ENCODE measurements around the gene KCNG1. TPM values are rescaled to one million over a fixed set of nuclear protein-coding genes. Genes with fewer than 3 reads are reported as not detected.

Gene KCNG1
- total RNA-seq, 2 donors from 2014 or later, result 0.41 to 1.9 TPM

DNA sequence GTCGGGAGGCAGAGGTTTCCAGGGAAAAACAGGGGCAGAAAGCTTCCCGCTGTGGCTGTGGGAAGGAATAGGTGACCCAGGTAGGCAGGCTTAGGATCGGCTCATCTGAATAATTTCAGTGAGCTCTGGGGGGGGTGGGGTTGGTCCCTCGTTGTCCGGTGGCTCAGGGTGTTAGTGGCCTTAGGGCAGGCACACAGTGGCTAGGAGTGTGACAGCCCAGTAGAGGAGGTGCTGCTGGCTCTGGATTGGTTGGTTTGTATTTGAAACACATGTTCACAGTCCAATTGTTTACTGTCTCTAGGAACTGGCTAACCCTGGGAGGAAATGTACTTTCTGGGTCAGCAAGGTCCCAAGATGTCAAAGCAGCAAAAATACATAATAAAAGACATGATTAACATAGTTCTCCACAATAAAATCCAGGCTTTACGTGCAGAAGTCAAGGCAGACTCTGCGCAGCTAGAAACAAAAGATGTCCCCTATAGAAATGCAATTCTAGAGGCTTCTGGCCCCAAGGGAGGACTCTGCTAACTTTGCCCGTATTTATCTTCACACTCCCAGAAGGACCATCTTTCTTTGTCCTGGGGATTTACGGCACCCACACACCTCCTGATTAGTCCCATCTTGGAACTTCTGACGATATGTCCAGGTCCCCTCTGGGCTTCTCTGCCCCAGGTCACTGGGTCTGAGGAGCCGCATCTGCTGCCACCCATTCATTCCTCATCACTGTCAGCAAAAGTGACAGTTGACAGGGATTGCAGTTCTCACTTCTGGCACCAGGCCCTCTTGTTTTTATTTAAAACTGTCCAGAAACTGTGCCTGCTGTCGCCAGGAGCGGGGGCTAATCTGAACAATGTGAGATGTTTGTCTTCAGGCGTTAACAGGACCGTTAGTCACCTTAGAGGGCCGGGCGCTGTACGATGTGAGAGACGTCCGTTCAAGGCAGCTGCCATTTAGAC, 45.6 kb downstream of the KCNG1 start:
- ATAC-seq (ENCODE audit: insufficient number of reproducible peaks, low FRiP score, low read depth), result no peak
- DNase-seq (ENCODE audit: low spot score), result no peak
- TF ChIP-seq, protein P1, sequence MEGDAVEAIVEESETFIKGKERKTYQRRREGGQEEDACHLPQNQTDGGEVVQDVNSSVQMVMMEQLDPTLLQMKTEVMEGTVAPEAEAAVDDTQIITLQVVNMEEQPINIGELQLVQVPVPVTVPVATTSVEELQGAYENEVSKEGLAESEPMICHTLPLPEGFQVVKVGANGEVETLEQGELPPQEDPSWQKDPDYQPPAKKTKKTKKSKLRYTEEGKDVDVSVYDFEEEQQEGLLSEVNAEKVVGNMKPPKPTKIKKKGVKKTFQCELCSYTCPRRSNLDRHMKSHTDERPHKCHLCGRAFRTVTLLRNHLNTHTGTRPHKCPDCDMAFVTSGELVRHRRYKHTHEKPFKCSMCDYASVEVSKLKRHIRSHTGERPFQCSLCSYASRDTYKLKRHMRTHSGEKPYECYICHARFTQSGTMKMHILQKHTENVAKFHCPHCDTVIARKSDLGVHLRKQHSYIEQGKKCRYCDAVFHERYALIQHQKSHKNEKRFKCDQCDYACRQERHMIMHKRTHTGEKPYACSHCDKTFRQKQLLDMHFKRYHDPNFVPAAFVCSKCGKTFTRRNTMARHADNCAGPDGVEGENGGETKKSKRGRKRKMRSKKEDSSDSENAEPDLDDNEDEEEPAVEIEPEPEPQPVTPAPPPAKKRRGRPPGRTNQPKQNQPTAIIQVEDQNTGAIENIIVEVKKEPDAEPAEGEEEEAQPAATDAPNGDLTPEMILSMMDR (IDR thresholded peaks at IDR 0.05), result no peak
- Histone ChIP-seq H3K27me3 (replicated peaks; ENCODE audit: insufficient read depth) (no peaks in the 10 kb centered on the region), H3K27ac (no peak overlapping the region), H3K9me3 (no peaks in the 10 kb centered on the region), H3K36me3 (no peaks in the 10 kb centered on the region), H3K4me1 (ENCODE audit: control insufficient read depth in 1 of 2, low read depth in 2 of 2) (no peaks in the 10 kb centered on the region), H3K4me3 (no peak overlapping the region)

DNA sequence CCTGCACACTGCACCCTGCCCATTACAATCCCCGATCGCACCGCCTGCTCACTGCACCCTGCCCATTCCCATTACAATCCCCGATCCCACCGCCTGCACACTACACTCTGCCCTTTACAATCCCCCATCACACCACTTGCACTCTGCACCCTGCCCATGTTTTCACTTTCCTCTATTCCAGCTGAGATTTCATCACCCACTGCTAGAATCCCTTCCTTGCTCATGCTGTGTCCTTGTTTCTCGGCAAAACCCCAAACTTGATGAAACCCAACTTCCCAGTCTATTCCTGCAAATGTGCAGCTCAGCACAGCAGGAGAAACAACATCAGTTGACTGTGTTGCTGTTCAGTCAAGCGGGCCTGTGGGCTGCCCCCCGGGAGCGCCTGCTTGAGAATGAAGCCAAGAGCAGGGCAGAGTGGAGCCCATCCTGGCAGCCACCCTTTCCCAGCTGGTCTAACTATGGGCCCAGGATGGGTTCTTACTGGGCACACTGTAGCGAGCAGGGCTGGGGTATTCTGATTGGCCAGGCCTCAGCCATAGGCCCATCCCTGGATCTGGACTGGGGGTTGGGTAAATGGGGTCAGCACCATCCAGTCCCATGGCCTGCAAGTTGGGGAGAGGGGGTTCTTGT, 47.1 kb downstream of the KCNG1 start:
- H3K27me3 ChIP-seq (replicated peaks; ENCODE audit: insufficient read depth), result no peaks in the 10 kb centered on the region
- ATAC-seq (ENCODE audit: insufficient number of reproducible peaks, low FRiP score, low read depth) (no peak), DNase-seq (ENCODE audit: low spot score) (no peak)

DNA sequence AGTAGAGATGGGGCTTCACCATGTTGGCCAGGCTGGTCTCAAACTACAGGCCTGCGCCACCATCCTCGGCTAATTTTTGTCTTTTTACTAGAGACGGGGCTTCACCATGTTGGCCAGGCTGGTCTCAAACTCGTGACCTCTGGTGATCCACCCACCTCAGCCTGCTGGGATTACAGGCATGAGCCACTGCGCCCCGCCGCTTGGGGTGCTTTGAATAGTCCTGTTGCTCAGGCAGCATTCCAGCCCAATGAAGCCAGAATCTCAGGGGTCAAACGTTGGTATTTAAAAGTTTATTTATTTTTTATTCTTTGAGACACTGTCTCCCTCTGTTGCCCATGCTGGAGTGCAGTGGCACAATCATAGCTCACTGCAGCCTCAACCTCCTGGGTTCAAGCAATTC, 53.0 kb downstream of the KCNG1 start:
- Histone ChIP-seq H3K4me1 (ENCODE audit: control insufficient read depth in 1 of 2, low read depth in 2 of 2) (no peaks in the 10 kb centered on the region), H3K36me3 (no peaks in the 10 kb centered on the region), H3K9me3 (no peaks in the 10 kb centered on the region), H3K27me3 (replicated peaks; ENCODE audit: insufficient read depth) (no peaks in the 10 kb centered on the region), H3K27ac (no peak overlapping the region), H3K4me3 (no peak overlapping the region)
- DNase-seq (ENCODE audit: low spot score), result no peak
- TF ChIP-seq, protein P1 (IDR thresholded peaks at IDR 0.05), result no peak
- no peak for ATAC-seq (ENCODE audit: insufficient number of reproducible peaks, low FRiP score, low read depth)

More for the DNA sequence above, 47.1 kb downstream of the KCNG1 start:
- Histone ChIP-seq H3K9me3 (no peaks in the 10 kb centered on the region), H3K4me1 (ENCODE audit: control insufficient read depth in 1 of 2, low read depth in 2 of 2) (no peaks in the 10 kb centered on the region), H3K4me3 (no peak overlapping the region), H3K36me3 (no peaks in the 10 kb centered on the region), H3K27ac (no peak overlapping the region)
- TF ChIP-seq, protein P1 (IDR thresholded peaks at IDR 0.05), result no peak

DNA sequence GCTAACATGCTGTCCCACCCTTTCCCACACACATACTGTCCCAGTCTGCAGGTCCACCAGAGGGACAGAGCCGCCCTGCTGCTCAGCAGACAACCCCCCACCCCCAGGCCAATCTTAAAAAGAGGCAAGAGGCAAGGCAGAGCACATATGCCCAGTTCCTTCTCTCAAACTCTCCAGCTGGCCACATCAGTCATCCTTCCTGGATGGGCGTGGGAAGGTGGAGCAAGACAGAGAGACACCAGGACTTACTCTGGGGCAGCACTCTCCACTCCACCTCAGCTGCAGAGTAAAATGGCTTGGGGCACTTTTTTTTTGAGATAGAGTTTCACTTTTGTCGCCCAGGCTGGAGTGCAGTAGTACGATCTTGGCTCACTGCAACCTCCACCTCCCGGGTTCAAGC, 53.5 kb downstream of the KCNG1 start:
- ATAC-seq (ENCODE audit: insufficient number of reproducible peaks, low FRiP score, low read depth) (no peak), DNase-seq (ENCODE audit: low spot score) (no peak)
- TF ChIP-seq, protein P1 (IDR thresholded peaks at IDR 0.05), result no peak
- Histone ChIP-seq H3K36me3 (no peaks in the 10 kb centered on the region), H3K27ac (no peak overlapping the region), H3K4me1 (ENCODE audit: control insufficient read depth in 1 of 2, low read depth in 2 of 2) (no peaks in the 10 kb centered on the region), H3K9me3 (no peaks in the 10 kb centered on the region), H3K27me3 (replicated peaks; ENCODE audit: insufficient read depth) (no peaks in the 10 kb centered on the region), H3K4me3 (no peak overlapping the region)

DNA sequence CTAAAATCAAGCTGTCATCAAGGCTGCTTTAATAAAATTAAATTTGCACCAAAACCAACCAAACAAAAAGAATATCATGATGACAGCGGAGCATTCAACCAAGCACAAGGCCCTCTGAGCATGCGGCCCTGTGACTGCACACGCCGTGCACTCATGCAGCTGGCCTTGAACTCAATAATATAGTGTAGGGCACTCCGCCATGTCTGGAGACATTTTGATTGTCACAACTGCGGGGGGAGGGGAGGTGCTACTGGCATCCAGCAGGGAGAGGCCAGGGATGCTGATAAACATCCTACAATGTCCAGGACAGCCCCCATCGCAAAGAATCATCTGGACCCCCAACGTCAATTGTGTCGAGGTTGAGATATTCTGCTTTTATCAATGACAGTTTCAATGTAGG, 54.6 kb downstream of the KCNG1 start:
- Histone ChIP-seq H3K9me3 (no peaks in the 10 kb centered on the region), H3K27ac (no peak overlapping the region), H3K4me3 (no peak overlapping the region), H3K36me3 (no peaks in the 10 kb centered on the region), H3K4me1 (ENCODE audit: control insufficient read depth in 1 of 2, low read depth in 2 of 2) (no peaks in the 10 kb centered on the region), H3K27me3 (replicated peaks; ENCODE audit: insufficient read depth) (no peaks in the 10 kb centered on the region)
- no peak for ATAC-seq (ENCODE audit: insufficient number of reproducible peaks, low FRiP score, low read depth)
- TF ChIP-seq, protein P1 (IDR thresholded peaks at IDR 0.05), result no peak
- DNase-seq (ENCODE audit: low spot score), result no peak
